OCI-LY1 (cell line): ENCODE results near the gene PIK3C2G.
"Not testable (repeated sequence)": the region's sequence is repeated elsewhere in the genome, so short reads cannot be mapped to it uniquely, and the experiment has no call there.

Experiments
- H2AFZ ChIP-seq: fragments of 200-600 bp; sonication (generic), shearing (Covaris generic); 2 replicates; pipeline ENCODE4 v1.6.0; 2014; ENCODE audit warnings: antibody characterized with exemption, mild to moderate bottlenecking, low read length
- H3F3A ChIP-seq: fragments of 200-600 bp; sonication (generic), shearing (Covaris generic); 2 replicates; pipeline ENCODE4 v1.6.0; 2014; ENCODE audit warnings: mild to moderate bottlenecking, antibody characterized with exemption, low read length, moderate library complexity; ENCODE audit not compliant: insufficient read depth
- H3K27ac ChIP-seq: fragments of 200-600 bp; sonication (generic); 2 replicates; pipeline ENCODE4 v1.5.1; 2014; ENCODE audit warnings: low read length, mixed run types, mild to moderate bottlenecking, low read depth; ENCODE audit not compliant: poor library complexity, severe bottlenecking
- H3K27me3 ChIP-seq: fragments of 200-600 bp; sonication (generic); 2 replicates; pipeline ENCODE4 v1.6.0; 2014; ENCODE audit warnings: antibody characterized with exemption, mild to moderate bottlenecking, low read length, moderate library complexity; ENCODE audit not compliant: insufficient read depth
- H3K36me3 ChIP-seq: fragments of 200-600 bp; sonication (generic); 2 replicates; pipeline ENCODE4 v1.6.1; 2014; ENCODE audit warnings: mild to moderate bottlenecking, antibody characterized with exemption, low read length, moderate library complexity, mixed read lengths; ENCODE audit not compliant: insufficient read depth
- H3K4me1 ChIP-seq: fragments of 200-600 bp; sonication (generic); 2 replicates; pipeline ENCODE4 v1.5.1; 2014; ENCODE audit warnings: mild to moderate bottlenecking, low read length, moderate library complexity; ENCODE audit not compliant: insufficient read depth, severe bottlenecking
- H3K4me2 ChIP-seq: fragments of 200-600 bp; sonication (generic), shearing (Covaris generic); 2 replicates; pipeline ENCODE4 v1.6.1; 2014; ENCODE audit warnings: low read length
- H3K4me3 ChIP-seq: fragments of 200-600 bp; sonication (generic); 2 replicates; pipeline ENCODE4 v1.5.1; 2014; ENCODE audit warnings: low read length, low read depth, mild to moderate bottlenecking, mixed read lengths; ENCODE audit not compliant: poor library complexity, severe bottlenecking
- H3K79me2 ChIP-seq: fragments of 200-600 bp; shearing (Covaris generic); 2 replicates; pipeline ENCODE4 v1.6.1; 2016; ENCODE audit warnings: mixed run types, low read length, mixed read lengths; ENCODE audit not compliant: insufficient read depth
- H3K9ac ChIP-seq: fragments of 200-600 bp; sonication (generic), shearing (Covaris generic); 2 replicates; pipeline ENCODE4 v1.6.1; 2014; ENCODE audit warnings: mild to moderate bottlenecking, low read length, mixed read lengths
- H3K9me2 ChIP-seq: fragments of 200-600 bp; sonication (generic), shearing (Covaris generic); 2 replicates; pipeline ENCODE4 v1.6.1; 2014; ENCODE audit warnings: low read depth, mild to moderate bottlenecking, low read length, mixed read lengths
- H3K9me3 ChIP-seq: fragments of 200-600 bp; shearing (Covaris generic); 2 replicates; pipeline ENCODE4 v1.6.1; 2014; ENCODE audit warnings: low read length, mixed read lengths
- H4K20me1 ChIP-seq: fragments of 200-600 bp; sonication (generic), shearing (Covaris generic); 2 replicates; pipeline ENCODE4 v1.6.0; 2016; ENCODE audit warnings: mild to moderate bottlenecking, low read length; ENCODE audit not compliant: insufficient read depth
- CTCF ChIP-seq: fragments of 200-600 bp; sonication (generic), shearing (Covaris generic); IDR thresholded peaks from 2 replicates; pipeline ENCODE4 v1.5.1; 2017; ENCODE audit warnings: mild to moderate bottlenecking, antibody characterized with exemption, low read length, moderate library complexity, mixed read lengths
- EZH2 ChIP-seq: fragments of 200-600 bp; sonication (generic), shearing (Covaris generic); IDR thresholded peaks from 2 replicates; pipeline ENCODE4 v1.8.0; 2017; ENCODE audit warnings: borderline replicate concordance, mixed run types, mild to moderate bottlenecking, antibody characterized with exemption, low read length, moderate library complexity, mixed read lengths

Gene PIK3C2G

GRCh38 chr12:18689771-18690170 lies 428.5 kb downstream of the PIK3C2G start:
- Histone ChIP-seq H4K20me1 (no peaks in the 10 kb centered on the region), H3K4me1 (no peaks in the 10 kb centered on the region), H3K36me3 (no peaks in the 10 kb centered on the region), H3K4me3 (no peak overlapping the region), H3K27me3 (no peaks in the 10 kb centered on the region), H3K9me2 (no peaks in the 10 kb centered on the region), H3K9ac (no peak overlapping the region), H3K79me2 (no peaks in the 10 kb centered on the region), H3K27ac (no peak overlapping the region), H3K4me2 (no peak overlapping the region), H3K9me3 (no peaks in the 10 kb centered on the region), H2AFZ (no peak overlapping the region), H3F3A (no peaks in the 10 kb centered on the region)
- no peak for TF ChIP-seq CTCF
- TF ChIP-seq EZH2 = no peak

DNA sequence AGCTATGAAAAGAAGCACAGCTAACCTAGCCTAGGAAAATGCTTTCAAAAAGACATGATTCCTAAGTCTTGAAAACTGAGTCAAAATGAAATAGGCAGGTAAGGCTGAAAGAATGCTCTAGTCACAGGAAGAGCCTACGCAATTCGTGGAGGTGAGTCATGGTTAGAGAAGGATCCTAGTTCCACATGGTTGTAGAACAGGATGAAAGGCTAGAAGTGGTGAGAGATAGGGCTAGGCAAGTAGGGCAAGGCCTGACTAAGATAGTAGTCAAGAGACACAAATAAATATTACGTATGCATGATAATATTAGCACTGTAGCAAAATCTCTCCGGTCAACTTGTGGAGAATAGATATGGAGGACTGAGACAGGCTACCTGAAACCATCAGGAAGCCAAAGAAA lies 429.3 kb downstream of the PIK3C2G start:
- H3K9me3 ChIP-seq = no peaks in the 10 kb centered on the region
- no peak overlapping the region for H3K4me2 ChIP-seq
- no peak overlapping the region for H2AFZ ChIP-seq
- H3K9me2 ChIP-seq = no peaks in the 10 kb centered on the region
- H3K79me2 ChIP-seq = no peaks in the 10 kb centered on the region
- no peaks in the 10 kb centered on the region for H3K36me3 ChIP-seq
- H3K4me1 ChIP-seq = no peaks in the 10 kb centered on the region
- no peak overlapping the region for H3K4me3 ChIP-seq
- H3F3A ChIP-seq = no peaks in the 10 kb centered on the region
- H3K27me3 ChIP-seq = no peaks in the 10 kb centered on the region
- TF ChIP-seq CTCF (no peak), EZH2 (no peak)
- no peak overlapping the region for H3K9ac ChIP-seq
- no peaks in the 10 kb centered on the region for H4K20me1 ChIP-seq
- H3K27ac ChIP-seq = no peak overlapping the region

DNA sequence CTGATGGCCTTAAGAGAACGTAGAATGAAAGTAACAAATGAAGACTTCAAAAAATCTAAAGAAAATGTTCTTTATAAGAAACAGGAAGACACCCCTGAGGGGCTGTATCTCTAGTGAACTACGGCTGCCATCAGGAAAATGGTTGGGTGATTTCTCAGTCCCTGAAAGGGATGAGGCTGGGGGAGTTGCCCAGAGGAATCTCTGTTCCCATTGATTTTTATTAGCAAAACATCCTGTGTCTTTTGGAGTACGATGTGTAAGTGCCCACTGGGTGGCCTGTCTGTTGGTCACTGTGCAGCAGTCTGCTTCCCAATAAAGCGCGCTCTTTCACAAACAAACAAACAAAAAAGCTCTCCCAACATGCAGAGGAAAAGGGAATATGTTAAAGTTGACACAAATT lies 432.7 kb downstream of the PIK3C2G start:
- H3K4me3 ChIP-seq, H3K4me2 ChIP-seq, H3K36me3 ChIP-seq, H3K9ac ChIP-seq, H2AFZ ChIP-seq, H3K4me1 ChIP-seq, H4K20me1 ChIP-seq, H3K79me2 ChIP-seq, H3F3A ChIP-seq, H3K27me3 ChIP-seq, H3K27ac ChIP-seq, H3K9me2 ChIP-seq, H3K9me3 ChIP-seq: not testable (repeated sequence)

- no peaks in the 10 kb centered on the region for H3K79me2 ChIP-seq
- H3K27me3 ChIP-seq = no peaks in the 10 kb centered on the region
- TF ChIP-seq EZH2 (no peak), CTCF (no peak)
- no peak overlapping the region for H3K4me2 ChIP-seq
- H3K9ac ChIP-seq = no peak overlapping the region
- H3K9me3 ChIP-seq = no peaks in the 10 kb centered on the region
- H3K4me1 ChIP-seq = no peaks in the 10 kb centered on the region
- H3F3A ChIP-seq = no peaks in the 10 kb centered on the region
- H3K9me2 ChIP-seq = no peaks in the 10 kb centered on the region
- H3K36me3 ChIP-seq = no peaks in the 10 kb centered on the region
- H2AFZ ChIP-seq = no peak overlapping the region
- H4K20me1 ChIP-seq = no peaks in the 10 kb centered on the region
- no peak overlapping the region for H3K4me3 ChIP-seq
- H3K27ac ChIP-seq = no peak overlapping the region
These were observed 435.8 kb downstream of the PIK3C2G start for GRCh38 chr12:18696971-18697602.
